HCT116 (cell line): Measurements from ENCODE around the gene NEDD4L. TPM values are rescaled to one million over a fixed set of nuclear protein-coding genes. Genes with fewer than 3 reads are reported as not detected.

Experiments used
- ATAC-seq: fragments of 200-7000 bp; cut with Tn5 transposase; 2 replicates; pipeline ENCODE4 v1.9.1; 2020; ENCODE audit warnings: mild to moderate bottlenecking, moderate library complexity
- BruUV-seq: library from RNA; stranded (reverse); fragments of 400-500 nt; replicated peaks from 2 replicates; lab custom pipeline; 2021; lab: Mats Ljungman, UMichigan
- CTCF ChIA-PET: fragments of 300-600 bp; sonication (Branson Sonifier 250); formaldehyde crosslinking; loops from one replicate; lab custom pipeline; 2021; ENCODE audit warnings: antibody characterized with exemption; lab: Charles Lee
- POLR2A ChIA-PET: fragments of 300-600, 350-600 bp; sonication (Branson Sonifier 250); formaldehyde crosslinking; loops from one replicate; lab custom pipeline; 2021; ENCODE audit warnings: antibody characterized with exemption; lab: Charles Lee
- RAD21 ChIA-PET, 2 experiments: fragments of 300-600 bp; sonication (Branson Sonifier 250); formaldehyde crosslinking; loops; one replicate each; lab custom pipeline; 2023; ENCODE audit warnings: low total read pairs in 2 of 2; ENCODE audit not compliant: uncharacterized antibody in 2 of 2, unreplicated experiment in 2 of 2, low non-redundant PET in 1 of 2; lab: Charles Lee
- DNase-seq: peaks from one replicate; pipeline ENCODE4 v3.0.0-alpha.2; 2010; ENCODE audit warnings: low read depth, low spot score
- H2AFZ ChIP-seq: fragments of 200-600 bp; shearing (Covaris generic), sonication (generic); 2 replicates; pipeline ENCODE4 v1.6.1; 2017; ENCODE audit warnings: low read depth, mixed run types, mixed read lengths, antibody characterized with exemption, low read length; ENCODE audit not compliant: poor library complexity, severe bottlenecking
- H3K27ac ChIP-seq: 2 replicates; pipeline ENCODE4 v1.5.1; 2012; ENCODE audit warnings: low read depth, low read length
- H3K27me3 ChIP-seq: fragments of 200-600 bp; sonication (generic); 2 replicates; pipeline ENCODE4 v1.6.1; 2016; ENCODE audit warnings: mixed run types, low read length, mixed read lengths; ENCODE audit not compliant: insufficient read depth
- H3K36me3 ChIP-seq, 2 experiments: fragments of 200-500 bp in 1 of 2; fragments of 200-600 bp in 1 of 2; sonication (Bioruptor generic) in 1 of 2; sonication (generic) in 1 of 2; 2 replicates each; pipeline versions ENCODE4 v1.5.1 to v1.6.1; 2014 to 2016; ENCODE audit warnings: low read length in 2 of 2, inconsistent platforms in 1 of 2, mixed read lengths in 1 of 2, mixed run types in 1 of 2; ENCODE audit not compliant: insufficient read depth in 2 of 2, control insufficient read depth in 1 of 2
- H3K4me1 ChIP-seq, 2 experiments: fragments of 200-600 bp in 1 of 2; sonication (generic) in 1 of 2; 2 replicates each; pipeline versions ENCODE4 v1.5.1 to v1.6.1; 2012 to 2017; ENCODE audit warnings: low read length in 2 of 2, inconsistent platforms in 1 of 2, mild to moderate bottlenecking in 1 of 2, mixed read lengths in 1 of 2, mixed run types in 1 of 2, moderate library complexity in 1 of 2; ENCODE audit not compliant: insufficient read depth in 2 of 2, control insufficient read depth in 1 of 2
- H3K4me2 ChIP-seq: fragments of 200-600 bp; sonication (generic); 2 replicates; pipeline ENCODE4 v1.6.1; 2017; ENCODE audit warnings: mixed run types, low read length, mixed read lengths
- H3K4me3 ChIP-seq, 2 experiments: fragments of 200-600 bp in 1 of 2; sonication (generic) in 1 of 2; replicated peaks in 1 of 2; 2 replicates each; pipeline ENCODE4 v1.5.1; 2011 to 2016; ENCODE audit warnings: low read length in 2 of 2, control low read depth in 1 of 2, low read depth in 1 of 2, mild to moderate bottlenecking in 1 of 2, mixed read lengths in 1 of 2, mixed run types in 1 of 2
- H3K79me2 ChIP-seq: fragments of 200-600 bp; sonication (generic); 2 replicates; pipeline ENCODE4 v1.6.1; 2017; ENCODE audit warnings: mild to moderate bottlenecking, mixed run types, low read length, moderate library complexity, mixed read lengths; ENCODE audit not compliant: insufficient read depth
- H3K9ac ChIP-seq: fragments of 200-600 bp; sonication (generic); 2 replicates; pipeline ENCODE4 v1.6.1; 2016; ENCODE audit warnings: low read length, mixed read lengths
- H3K9me2 ChIP-seq: fragments of 200-600 bp; sonication (generic), shearing (Covaris generic); 2 replicates; pipeline ENCODE4 v1.6.1; 2017; ENCODE audit warnings: mixed run types, mild to moderate bottlenecking, moderate library complexity; ENCODE audit not compliant: insufficient read depth
- H3K9me3 ChIP-seq, 2 experiments: fragments of 200-500 bp in 1 of 2; fragments of 200-600 bp in 1 of 2; sonication (Bioruptor generic) in 1 of 2; sonication (generic) in 1 of 2; 2 replicates each; pipeline ENCODE4 v1.6.1; 2014 to 2017; ENCODE audit warnings: low read length in 2 of 2, mixed read lengths in 2 of 2, inconsistent platforms in 1 of 2, low read depth in 1 of 2, mild to moderate bottlenecking in 1 of 2, mixed run types in 1 of 2, moderate library complexity in 1 of 2; ENCODE audit not compliant: control insufficient read depth in 1 of 2, insufficient read depth in 1 of 2
- H4K20me1 ChIP-seq: fragments of 200-600 bp; sonication (generic), shearing (Covaris generic); 2 replicates; pipeline ENCODE4 v1.6.1; 2017; ENCODE audit warnings: mixed run types, mild to moderate bottlenecking, moderate library complexity; ENCODE audit not compliant: insufficient read depth
- CEBPB ChIP-seq: IDR thresholded peaks from 2 replicates; pipeline ENCODE4 v1.6.1; 2012; ENCODE audit warnings: low read depth
- EZH2phosphoT487 ChIP-seq: fragments of 200-600 bp; IDR thresholded peaks from 2 replicates; pipeline ENCODE4 v1.6.1; 2018; ENCODE audit warnings: antibody characterized with exemption, borderline replicate concordance
- FOSL1 ChIP-seq: IDR thresholded peaks from 2 replicates; pipeline ENCODE4 v1.6.1; 2012; ENCODE audit warnings: low read depth
- POLR2AphosphoS5 ChIP-seq: IDR thresholded peaks from 2 replicates; pipeline ENCODE4 v1.6.1; 2011; ENCODE audit warnings: mild to moderate bottlenecking, low read depth, low read length, moderate library complexity
- RAD21 ChIP-seq: IDR thresholded peaks from 2 replicates; pipeline ENCODE4 v1.6.1; 2012; ENCODE audit warnings: low read depth, mild to moderate bottlenecking
- TCF7L2 ChIP-seq: IDR thresholded peaks from 2 replicates; pipeline ENCODE4 v1.7.0; 2011; ENCODE audit warnings: borderline replicate concordance, inconsistent platforms; ENCODE audit not compliant: insufficient read depth, insufficient read length; ENCODE audit errors: extremely low read depth
- YY1 ChIP-seq: IDR thresholded peaks from 2 replicates; pipeline ENCODE4 v1.6.1; 2011; ENCODE audit warnings: low read length, low read depth, moderate library complexity, mild to moderate bottlenecking; ENCODE audit not compliant: insufficient replicate concordance; ENCODE audit errors: extremely low read depth
- ZFX ChIP-seq: fragments of 450-650 bp; IDR thresholded peaks from 2 replicates; pipeline ENCODE4 v1.6.1; 2017
- ZNF274 ChIP-seq: fragments of 200-500 bp; sonication (Bioruptor generic); IDR thresholded peaks from 2 replicates; pipeline ENCODE4 v1.6.1; 2014; ENCODE audit warnings: mild to moderate bottlenecking, low read depth, low read length, inconsistent platforms
- intact Hi-C: fragments of 100-400 bp; cut with micrococcal nuclease; formaldehyde crosslinking; loops from 2 replicates; pipeline ENCODE4 v1.10.0; 2022
- total RNA-seq: library from RNA; stranded (reverse); gene quantifications from one replicate; pipeline ENCODE4 v1.2.1, GENCODE V29; 2021; ENCODE audit not compliant: unreplicated experiment
- TF ChIP-seq, protein P1 (sequence below): IDR thresholded peaks from 2 replicates; pipeline ENCODE4 v1.6.1; 2012
- TF ChIP-seq, protein P2 (sequence below), 3 experiments: fragments of 200-600 bp in 1 of 3; sonication (generic) in 1 of 3; IDR thresholded peaks in 2 of 3; conservative IDR thresholded peaks in 1 of 3; 2 replicates each; pipeline ENCODE4 v1.5.1; 2012 to 2017; ENCODE audit warnings: low read depth in 2 of 3, low read length in 2 of 3, antibody characterized with exemption in 1 of 3, borderline replicate concordance in 1 of 3, control low read depth in 1 of 3, mild to moderate bottlenecking in 1 of 3, mixed read lengths in 1 of 3, mixed run types in 1 of 3, moderate library complexity in 1 of 3; ENCODE audit not compliant: insufficient read depth in 1 of 3

Gene NEDD4L
- total RNA-seq, 1 experiment from 2014 or later, result 41.5 TPM

- DNase-seq, result no peak
Measured at GRCh38 chr18:58241877-58242276, 197.9 kb downstream of the NEDD4L start.

More at GRCh38 chr18:58241877-58242276, 197.9 kb downstream of the NEDD4L start:
- no peak overlapping the region for H3K27ac ChIP-seq
- H2AFZ ChIP-seq, result no peak overlapping the region
- CTCF ChIA-PET, result no interaction called here
- H3K4me1 ChIP-seq, result peaks cover 0 to 2% of the 10 kb centered on the region in 2 experiments; a peak in 1 of 4 replicates
- intact Hi-C loops, result no loop called here
- no peaks in the 10 kb centered on the region for H3K79me2 ChIP-seq
- no peak for ATAC-seq
- POLR2A ChIA-PET, result no interaction called here
- RAD21 ChIA-PET, result no interaction called here
- no peak overlapping the region for H3K4me2 ChIP-seq
- H4K20me1 ChIP-seq, result no peaks in the 10 kb centered on the region; the same call in 1 of the 2 replicates
- H3K4me3 ChIP-seq, result no peak overlapping the region
- H3K9ac ChIP-seq, result no peak overlapping the region
- BruUV-seq, result no TSS peak
- H3K27me3 ChIP-seq, result no peaks in the 10 kb centered on the region
- H3K9me3 ChIP-seq, result no peaks in the 10 kb centered on the region
- no peak for TF ChIP-seq EZH2phosphoT487
- TF ChIP-seq ZNF274, result no peak
- no peak for TF ChIP-seq CEBPB
- TF ChIP-seq TCF7L2, result no peak
- no peak for TF ChIP-seq RAD21
- no peak for TF ChIP-seq ZFX
- TF ChIP-seq, protein P1, sequence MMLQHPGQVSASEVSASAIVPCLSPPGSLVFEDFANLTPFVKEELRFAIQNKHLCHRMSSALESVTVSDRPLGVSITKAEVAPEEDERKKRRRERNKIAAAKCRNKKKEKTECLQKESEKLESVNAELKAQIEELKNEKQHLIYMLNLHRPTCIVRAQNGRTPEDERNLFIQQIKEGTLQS, result no peak
- no peak for TF ChIP-seq FOSL1
- TF ChIP-seq POLR2AphosphoS5, result no peak
- TF ChIP-seq, protein P2, sequence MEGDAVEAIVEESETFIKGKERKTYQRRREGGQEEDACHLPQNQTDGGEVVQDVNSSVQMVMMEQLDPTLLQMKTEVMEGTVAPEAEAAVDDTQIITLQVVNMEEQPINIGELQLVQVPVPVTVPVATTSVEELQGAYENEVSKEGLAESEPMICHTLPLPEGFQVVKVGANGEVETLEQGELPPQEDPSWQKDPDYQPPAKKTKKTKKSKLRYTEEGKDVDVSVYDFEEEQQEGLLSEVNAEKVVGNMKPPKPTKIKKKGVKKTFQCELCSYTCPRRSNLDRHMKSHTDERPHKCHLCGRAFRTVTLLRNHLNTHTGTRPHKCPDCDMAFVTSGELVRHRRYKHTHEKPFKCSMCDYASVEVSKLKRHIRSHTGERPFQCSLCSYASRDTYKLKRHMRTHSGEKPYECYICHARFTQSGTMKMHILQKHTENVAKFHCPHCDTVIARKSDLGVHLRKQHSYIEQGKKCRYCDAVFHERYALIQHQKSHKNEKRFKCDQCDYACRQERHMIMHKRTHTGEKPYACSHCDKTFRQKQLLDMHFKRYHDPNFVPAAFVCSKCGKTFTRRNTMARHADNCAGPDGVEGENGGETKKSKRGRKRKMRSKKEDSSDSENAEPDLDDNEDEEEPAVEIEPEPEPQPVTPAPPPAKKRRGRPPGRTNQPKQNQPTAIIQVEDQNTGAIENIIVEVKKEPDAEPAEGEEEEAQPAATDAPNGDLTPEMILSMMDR (IDR thresholded peaks at IDR 0.05 in 2 of 3, conservative IDR thresholded peaks at IDR 0.05 in 1 of 3; ENCODE audit: borderline replicate concordance in 1 of 3, insufficient read depth in 1 of 3, low read depth in 2 of 3, low read length in 2 of 3), result no peak
- no peak for TF ChIP-seq YY1
- no peaks in the 10 kb centered on the region for H3K36me3 ChIP-seq
- no peaks in the 10 kb centered on the region for H3K9me2 ChIP-seq
